Forelimb muscle (tissue), 1 donor: ENCODE results near the gene ATP5F1D. TPM values are rescaled to one million over a fixed set of nuclear protein-coding genes. Genes with fewer than 3 reads are reported as not detected.
A peak's percentile ranks its signal among the peaks of the same experiment; 100 is the strongest.
"Not testable (repeated sequence)": the region's sequence is repeated elsewhere in the genome, so short reads cannot be mapped to it uniquely, and the experiment has no call there.

Source experiments
- DNase-seq: peaks from one replicate; pipeline ENCODE4 v3.0.0-alpha.2; 2013; ENCODE audit warnings: low read depth
- polyA plus RNA-seq: library from polyadenylated mRNA; unstranded; fragments of 120-200 nt; gene quantifications from one replicate; pipeline ENCODE4 v1.2.1, GENCODE V29; 2013; ENCODE audit not compliant: insufficient read length

The ATP5F1D gene
- 167 TPM for polyA plus RNA-seq

GRCh38 chr19:1241417-1242095 lies at the start of gene ATP5F1D:
ATP5F1D (plus strand) TSS chr19:1241751; CDS start chr19:1241851, 100 bp downstream.
- DNase-seq, result peak; percentile 92

DNA sequence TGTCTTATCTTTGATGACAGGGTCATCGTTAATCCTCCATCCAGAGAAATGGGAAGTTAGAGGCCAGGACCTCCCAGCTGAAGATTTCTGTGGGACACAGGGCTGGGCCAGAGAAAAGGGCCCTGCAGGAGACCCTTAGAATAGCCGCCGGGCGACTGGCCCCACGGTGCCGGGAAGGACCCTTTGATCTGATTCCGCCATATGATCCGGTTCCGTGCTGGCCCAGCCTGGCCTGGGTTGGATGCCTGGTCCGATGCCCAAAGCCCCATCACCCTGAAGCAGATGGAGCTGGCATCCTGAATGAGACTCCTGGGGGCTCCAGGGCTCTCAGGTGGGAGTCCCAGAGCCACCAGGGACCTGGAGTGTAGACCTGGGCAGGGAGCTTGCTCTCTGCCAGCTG lies 42.0 kb upstream of the ATP5F1D start:
- DNase-seq, result no peak

DNA sequence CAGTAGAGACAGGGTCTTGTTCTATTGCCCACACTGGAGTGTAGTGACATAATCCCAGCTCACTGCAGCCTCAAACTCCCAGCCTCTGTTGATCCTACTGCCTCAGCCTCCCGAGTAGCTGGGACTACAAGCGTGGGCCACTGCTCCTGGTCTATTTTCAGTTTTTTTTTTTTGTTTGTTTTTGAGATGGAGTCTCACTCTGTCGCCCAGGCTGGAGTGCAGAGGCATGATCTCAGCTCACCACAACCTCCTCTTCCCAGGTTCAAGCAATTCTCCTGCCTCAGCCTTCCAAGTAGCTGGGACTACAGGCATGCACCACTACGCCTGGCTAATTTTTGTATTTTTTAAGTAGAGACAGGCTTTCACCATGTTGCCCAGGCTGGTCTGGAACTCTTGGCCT lies 40.9 kb upstream of the ATP5F1D start:
- DNase-seq, result not testable (repeated sequence)

DNA sequence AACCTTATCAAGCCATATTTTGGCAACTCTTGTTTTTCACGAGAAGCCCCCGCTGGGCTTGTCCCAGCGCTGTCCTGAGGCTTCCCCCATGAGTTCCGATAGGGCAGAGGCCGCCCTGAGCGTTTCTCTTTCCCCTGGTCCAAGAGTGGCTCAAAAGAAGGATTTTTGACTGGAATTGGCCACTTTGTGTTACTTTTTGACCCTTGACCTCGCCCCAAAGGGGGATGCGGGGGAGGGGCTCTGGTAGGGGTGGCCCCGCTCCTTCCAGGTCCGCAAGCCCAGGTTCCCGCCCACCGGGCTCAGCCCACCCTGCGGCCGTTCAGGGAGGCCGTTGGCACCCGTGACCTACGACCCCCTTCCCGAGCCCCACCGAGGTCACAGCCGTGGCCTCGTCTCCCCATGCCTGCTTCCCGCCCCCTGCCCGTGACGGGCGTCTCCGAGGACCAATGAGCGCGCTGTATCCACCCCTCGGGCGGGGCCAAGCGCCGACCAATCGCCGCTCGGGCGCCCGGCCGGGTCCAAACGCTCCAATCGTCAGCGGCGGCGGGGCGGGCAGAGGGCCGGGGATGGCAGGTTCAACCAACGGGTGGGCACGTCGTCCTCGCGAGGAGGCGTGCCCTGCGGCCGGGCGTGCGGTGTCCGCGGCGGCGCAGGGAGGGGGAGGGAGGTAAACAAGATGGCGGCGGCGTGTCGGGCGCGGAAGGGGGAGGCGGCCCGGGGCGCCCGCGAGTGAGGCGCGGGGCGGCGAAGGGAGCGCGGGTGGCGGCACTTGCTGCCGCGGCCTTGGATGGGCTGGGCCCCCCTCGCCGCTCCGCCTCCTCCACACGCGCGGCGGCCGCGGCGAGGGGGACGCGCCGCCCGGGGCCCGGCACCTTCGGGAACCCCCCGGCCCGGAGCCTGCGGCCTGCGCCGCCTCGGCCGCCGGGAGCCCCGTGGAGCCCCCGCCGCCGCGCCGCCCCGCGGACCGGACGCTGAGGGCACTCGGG lies 36.1 kb upstream of the ATP5F1D start, which contains the start of gene STK11:
Gene STK11, plus strand, starts transcription at position 665 of the 986 bp plus-strand sequence. CDS start 1,136 bp downstream, outside the sequence.
- peak; percentile 83 for DNase-seq

GRCh38 chr19:1206150-1206863 lies 35.2 kb upstream of the ATP5F1D start:
- no peak for DNase-seq

DNA sequence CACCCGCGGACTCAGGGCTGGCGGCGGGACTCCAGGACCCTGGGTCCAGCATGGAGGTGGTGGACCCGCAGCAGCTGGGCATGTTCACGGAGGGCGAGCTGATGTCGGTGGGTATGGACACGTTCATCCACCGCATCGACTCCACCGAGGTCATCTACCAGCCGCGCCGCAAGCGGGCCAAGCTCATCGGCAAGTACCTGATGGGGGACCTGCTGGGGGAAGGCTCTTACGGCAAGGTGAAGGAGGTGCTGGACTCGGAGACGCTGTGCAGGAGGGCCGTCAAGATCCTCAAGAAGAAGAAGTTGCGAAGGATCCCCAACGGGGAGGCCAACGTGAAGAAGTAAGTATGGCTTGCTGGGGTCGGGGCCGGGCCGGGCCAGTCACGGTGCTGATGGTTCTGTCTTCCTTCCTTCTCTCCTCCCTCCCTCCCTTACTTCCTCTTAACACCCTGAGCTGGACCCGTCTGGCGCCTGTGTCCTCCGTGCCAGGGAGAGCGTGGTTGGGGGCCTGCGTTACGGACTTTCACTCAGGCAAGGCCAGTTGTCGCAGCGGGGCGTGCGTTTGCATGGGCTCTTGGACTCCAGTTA lies 34.6 kb upstream of the ATP5F1D start:
- DNase-seq, result no peak

- not testable (repeated sequence) for DNase-seq
These were observed 32.7 kb upstream of the ATP5F1D start for GRCh38 chr19:1208830-1209229.

DNA sequence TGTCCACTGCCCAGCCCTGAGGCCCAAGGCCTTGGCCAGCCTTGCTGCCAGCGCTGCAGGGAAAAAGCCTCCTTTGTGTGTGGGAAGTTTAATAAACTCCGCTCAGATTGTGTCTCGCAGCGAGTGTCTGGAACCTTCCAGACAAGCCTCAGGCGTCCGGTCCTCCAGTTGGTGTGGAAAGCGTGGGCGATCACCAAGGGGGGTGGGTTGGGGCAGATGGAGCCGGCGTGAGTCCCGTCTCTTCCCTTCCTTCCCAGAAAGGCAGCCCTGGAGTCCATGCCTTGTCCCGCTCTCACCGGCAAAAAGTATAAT lies 31.4 kb upstream of the ATP5F1D start:
- DNase-seq, result no peak

- no peak for DNase-seq
These were observed 29.9 kb upstream of the ATP5F1D start for GRCh38 chr19:1211494-1212234.

GRCh38 chr19:1213391-1214286 lies 27.9 kb upstream of the ATP5F1D start:
- DNase-seq, result no peak

DNA sequence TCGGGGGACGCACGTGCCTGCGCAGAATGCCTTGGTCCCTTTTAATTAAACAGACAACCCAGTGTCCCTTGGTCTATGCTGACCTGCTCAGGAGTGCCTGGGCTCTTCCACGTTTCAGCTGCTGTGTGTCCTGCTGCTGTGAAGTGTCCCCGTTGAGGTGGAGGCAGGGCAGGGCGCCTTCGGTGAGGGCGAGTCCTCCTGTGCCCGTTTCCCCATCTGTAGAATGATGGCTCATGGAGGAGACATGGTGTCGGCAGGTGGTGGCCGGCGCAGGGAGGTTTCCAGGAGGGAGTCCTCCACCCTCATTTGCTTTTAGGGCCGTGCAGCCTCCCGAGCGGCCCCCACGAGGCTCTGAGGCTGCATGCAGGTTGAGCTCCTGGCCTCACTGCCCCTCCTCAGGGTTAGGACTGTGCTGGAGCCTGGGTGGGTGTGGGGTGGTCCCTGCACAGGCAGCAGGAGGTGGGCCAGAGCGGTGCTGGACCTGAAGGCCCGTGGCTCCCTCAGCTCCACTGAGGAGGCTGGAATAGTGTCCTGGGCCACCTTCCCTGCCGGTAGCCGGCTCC lies 27.2 kb upstream of the ATP5F1D start:
- no peak for DNase-seq

- DNase-seq, result no peak
These were observed 26.5 kb upstream of the ATP5F1D start for GRCh38 chr19:1214862-1215731.

GRCh38 chr19:1216756-1217155 lies 24.8 kb upstream of the ATP5F1D start:
- DNase-seq, result no peak

- DNase-seq, result no peak
These were observed 24.2 kb upstream of the ATP5F1D start for GRCh38 chr19:1217366-1217765.

DNA sequence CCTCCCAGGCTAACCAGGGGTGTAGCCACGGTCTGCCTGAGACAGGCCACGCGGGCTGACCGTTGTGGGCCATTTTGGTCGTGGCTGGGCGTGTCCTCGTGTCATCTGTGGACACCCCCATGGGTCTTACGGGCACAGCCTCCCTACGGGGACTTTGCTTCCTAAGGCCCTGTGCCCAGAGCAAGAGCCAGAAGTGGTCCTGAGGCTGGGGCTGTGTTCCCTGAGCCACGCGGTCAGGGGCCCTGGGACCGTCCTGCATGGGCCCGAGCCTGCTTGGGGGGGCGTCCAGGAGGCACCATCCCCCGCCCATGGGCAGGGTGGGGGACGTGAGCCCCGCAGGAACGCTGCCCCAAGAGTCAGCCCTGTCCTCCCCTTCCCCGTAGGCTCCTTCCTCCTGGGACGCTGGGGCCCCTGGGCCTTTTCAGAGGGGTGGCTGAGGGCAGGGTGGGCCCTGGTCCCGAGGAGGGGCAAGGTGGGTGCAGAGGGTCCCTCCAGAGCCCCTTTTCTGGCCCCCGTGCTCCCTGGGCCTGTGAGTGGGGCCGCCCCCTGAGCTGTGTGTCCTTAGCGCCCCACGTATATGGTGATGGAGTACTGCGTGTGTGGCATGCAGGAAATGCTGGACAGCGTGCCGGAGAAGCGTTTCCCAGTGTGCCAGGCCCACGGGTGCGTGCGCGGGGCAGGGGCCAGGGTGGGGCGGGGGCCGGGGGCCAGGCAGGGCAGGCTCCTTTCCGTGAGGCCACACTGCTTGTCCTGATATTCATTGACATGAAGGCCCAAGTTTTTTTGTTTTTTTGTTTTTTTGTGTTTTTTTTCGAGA lies 22.6 kb upstream of the ATP5F1D start:
- no peak for DNase-seq

DNA sequence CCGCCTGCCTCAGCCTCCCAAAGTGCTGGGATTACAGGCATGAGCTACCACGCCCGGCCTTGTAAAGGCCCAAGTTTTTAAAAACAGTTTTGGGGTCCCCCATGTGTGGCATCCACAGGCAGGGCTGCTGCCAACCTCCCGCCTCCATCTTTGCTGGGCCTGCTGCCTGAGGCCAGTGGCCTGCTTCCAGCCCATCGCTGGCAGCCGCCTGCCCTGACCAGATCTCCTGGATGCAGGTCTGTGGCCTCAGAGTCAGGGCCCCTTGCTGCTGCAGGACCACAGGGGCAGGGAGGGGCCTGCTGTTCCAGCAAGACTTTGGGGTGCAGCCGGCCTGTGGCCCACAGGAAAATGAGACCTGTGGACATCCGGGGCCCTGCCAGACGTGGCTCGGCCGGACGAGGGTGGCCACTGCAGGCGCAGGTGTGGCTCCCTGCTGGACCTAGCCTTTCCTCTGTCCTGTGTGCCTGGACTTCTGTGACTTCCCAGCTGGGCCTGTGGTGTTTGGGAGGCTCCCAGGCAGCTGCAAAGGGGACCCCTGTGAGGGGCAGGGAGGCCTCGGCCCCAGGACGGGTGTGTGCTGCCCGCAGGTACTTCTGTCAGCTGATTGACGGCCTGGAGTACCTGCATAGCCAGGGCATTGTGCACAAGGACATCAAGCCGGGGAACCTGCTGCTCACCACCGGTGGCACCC lies 21.6 kb upstream of the ATP5F1D start:
- no peak for DNase-seq

- DNase-seq, result no peak
These were observed 21.0 kb upstream of the ATP5F1D start for GRCh38 chr19:1220477-1220930.
